H1 (cell line): ENCODE results near the gene PHLPP1. TPM values are rescaled to one million over a fixed set of nuclear protein-coding genes. Genes with fewer than 3 reads are reported as not detected.

Experiments used
- ATF2 ChIP-seq: IDR thresholded peaks from 2 replicates; pipeline ENCODE4 v1.6.1; 2012; ENCODE audit warnings: low read length, inconsistent platforms
- BACH1 ChIP-seq: IDR thresholded peaks from 2 replicates; pipeline ENCODE4 v1.6.1; 2012; ENCODE audit warnings: low read length, improper control_type of control experiment
- EP300 ChIP-seq, 2 experiments: IDR thresholded peaks; 1 replicate in 1 of 2; 2 replicates in 1 of 2; pipeline ENCODE4 v1.6.1; 2011 to 2012; ENCODE audit warnings: low read depth in 2 of 2, low read length in 2 of 2, mild to moderate bottlenecking in 2 of 2, borderline replicate concordance in 1 of 2, inconsistent platforms in 1 of 2, moderate library complexity in 1 of 2
- SAP30 ChIP-seq: fragments of 300-600 bp; sonication (generic); IDR thresholded peaks from 2 replicates; pipeline ENCODE4 v1.7.1; 2012; ENCODE audit warnings: low read length, moderate library complexity, mild to moderate bottlenecking, inconsistent platforms; ENCODE audit not compliant: insufficient read depth, insufficient replicate concordance
- polyA plus RNA-seq, 7 experiments: library from polyadenylated mRNA; depleted of rRNA in 3 of 7; stranded (reverse) in 5 of 7; unstranded in 2 of 7; fragments of >200 nt in 5 of 7; fragments of 200-250 nt in 2 of 7; gene quantifications; 1 replicate in 5 of 7; 2 replicates in 1 of 7; 4 replicates in 1 of 7; pipeline versions ENCODE4 v1.2.1 to v1.2.3, GENCODE V29; 2011 to 2013; ENCODE audit warnings: missing spikeins in 2 of 7, mixed read lengths in 2 of 7
- total RNA-seq: library from RNA; stranded (reverse); fragmentation: NEBNext Ultra II Directional; extraction: Animal tissue kit (Norgen Biotek cat#: 25700); gene quantifications from 2 replicates; pipeline ENCODE4 v1.2.1, GENCODE V29; 2021

The PHLPP1 gene
- total and polyA plus RNA-seq, 2 of the 8 experiments (the other 6 are each of a cell fraction or from before 2014, with no cell fraction given): 28.0 to 66.3 TPM

GRCh38 chr18:62939433-62939832 is 224.1 kb downstream of the PHLPP1 start (continued):
- TF ChIP-seq ATF2 (no peak), BACH1 (no peak), SAP30 (no peak), EP300 (IDR thresholded peaks at IDR 0.05; ENCODE audit: borderline replicate concordance in 1 of 2, low read depth in 2 of 2, low read length in 2 of 2) (no peak)
- TF ChIP-seq, all 59 proteins: peak for 0
